Neural cell (in vitro differentiated cells): ENCODE measurements around the gene PAOX. TPM values are rescaled to one million over a fixed set of nuclear protein-coding genes. Genes with fewer than 3 reads are reported as not detected.

Source experiments
- H2AFZ ChIP-seq: fragments of 200-600, 300-800 bp; sonication (generic), shearing (Covaris generic); 2 replicates; pipeline ENCODE4 v1.6.0; 2014; ENCODE audit warnings: low read depth, mild to moderate bottlenecking, antibody characterized with exemption, low read length, moderate library complexity
- H3F3A ChIP-seq: fragments of 200-600 bp; shearing (Covaris generic); 2 replicates; pipeline ENCODE4 v1.6.1; 2016; ENCODE audit warnings: mild to moderate bottlenecking, moderate library complexity, mixed read lengths, antibody characterized with exemption, low read length; ENCODE audit not compliant: insufficient read depth, poor library complexity, severe bottlenecking
- H3K27ac ChIP-seq: fragments of 200-600, 300-800 bp; sonication (generic), shearing (Covaris generic); 2 replicates; pipeline ENCODE4 v1.5.1; 2014; ENCODE audit warnings: mild to moderate bottlenecking, low read length, moderate library complexity
- H3K27me3 ChIP-seq: fragments of 300-800, 200-600 bp; sonication (generic), shearing (Covaris generic); 2 replicates; pipeline ENCODE4 v1.6.0; 2014; ENCODE audit warnings: mild to moderate bottlenecking, low read depth, low read length, moderate library complexity; ENCODE audit not compliant: insufficient read depth
- H3K36me3 ChIP-seq: fragments of 300-800, 200-600 bp; sonication (generic), shearing (Covaris generic); 2 replicates; pipeline ENCODE4 v1.5.1; 2014; ENCODE audit warnings: mild to moderate bottlenecking, antibody characterized with exemption, low read length, moderate library complexity; ENCODE audit not compliant: insufficient read depth
- H3K4me2 ChIP-seq: fragments of 300-800, 200-600 bp; sonication (generic), shearing (Covaris generic); 2 replicates; pipeline ENCODE4 v1.6.0; 2014; ENCODE audit warnings: mild to moderate bottlenecking, low read length
- H3K4me3 ChIP-seq: fragments of 300-800, 200-600 bp; sonication (generic), shearing (Covaris generic); 2 replicates; pipeline ENCODE4 v1.5.1; 2014; ENCODE audit warnings: mild to moderate bottlenecking, low read length, moderate library complexity
- H3K79me2 ChIP-seq: fragments of 200-600 bp; shearing (Covaris generic); replicated peaks from 2 replicates; pipeline ENCODE4 v1.6.0; 2014; ENCODE audit warnings: mild to moderate bottlenecking, low read length, moderate library complexity; ENCODE audit not compliant: insufficient read depth
- H3K9ac ChIP-seq: fragments of 300-800, 200-600 bp; sonication (generic), shearing (Covaris generic); 2 replicates; pipeline ENCODE4 v1.6.1; 2016; ENCODE audit warnings: mild to moderate bottlenecking, low read length, mixed read lengths
- H3K9me2 ChIP-seq: fragments of 200-600 bp; shearing (Covaris generic); 2 replicates; pipeline ENCODE4 v1.6.1; 2016; ENCODE audit warnings: mild to moderate bottlenecking, low read length, mixed read lengths; ENCODE audit not compliant: insufficient read depth
- H3K9me3 ChIP-seq: fragments of 200-600, 300-800 bp; sonication (generic), shearing (Covaris generic); 2 replicates; pipeline ENCODE4 v1.6.1; 2016; ENCODE audit warnings: mild to moderate bottlenecking, mixed run types, low read length, moderate library complexity, mixed read lengths
- H4K20me1 ChIP-seq: fragments of 200-600 bp; shearing (Covaris generic); 2 replicates; pipeline ENCODE4 v1.6.1; 2016; ENCODE audit warnings: mild to moderate bottlenecking, mixed run types; ENCODE audit not compliant: insufficient read depth
- EP300 ChIP-seq: fragments of 450-650 bp; conservative IDR thresholded peaks from 2 replicates; pipeline ENCODE4 v1.6.1; 2014; ENCODE audit warnings: antibody characterized with exemption, mild to moderate bottlenecking, moderate library complexity; ENCODE audit not compliant: poor library complexity, severe bottlenecking
- EZH2 ChIP-seq: fragments of 200-600, 300-800 bp; shearing (Covaris generic), sonication (generic); IDR thresholded peaks from 2 replicates; pipeline ENCODE4 v1.6.1; 2014; ENCODE audit warnings: antibody characterized with exemption, low read length, borderline replicate concordance, mild to moderate bottlenecking; ENCODE audit not compliant: insufficient read depth, poor library complexity, severe bottlenecking
- MXI1 ChIP-seq: fragments of 450-650 bp; conservative IDR thresholded peaks from 2 replicates; pipeline ENCODE4 v1.6.1; 2014; ENCODE audit warnings: antibody characterized with exemption, mild to moderate bottlenecking; ENCODE audit not compliant: poor library complexity, severe bottlenecking
- POLR2AphosphoS5 ChIP-seq: IDR thresholded peaks from 2 replicates; pipeline ENCODE4 v1.6.1; 2012
- RAD21 ChIP-seq: fragments of 450-650 bp; conservative IDR thresholded peaks from 2 replicates; pipeline ENCODE4 v1.6.1; 2014; ENCODE audit warnings: antibody characterized with exemption, mild to moderate bottlenecking, moderate library complexity
- SMC3 ChIP-seq: fragments of 450-650 bp; conservative IDR thresholded peaks from 2 replicates; pipeline ENCODE4 v1.6.1; 2014; ENCODE audit warnings: antibody characterized with exemption, mild to moderate bottlenecking, moderate library complexity; ENCODE audit not compliant: poor library complexity
- TAF1 ChIP-seq: IDR thresholded peaks from 2 replicates; pipeline ENCODE4 v1.6.1; 2012; ENCODE audit warnings: low read depth
- polyA minus RNA-seq: library from RNA; depleted of rRNA, polyadenylated mRNA; stranded (reverse); fragments of >200 nt; gene quantifications from 2 replicates; pipeline ENCODE4 v1.2.3, GENCODE V29; 2014
- polyA plus RNA-seq: library from polyadenylated mRNA; depleted of rRNA; stranded (reverse); fragments of >200 nt; gene quantifications from 2 replicates; pipeline ENCODE4 v1.2.3, GENCODE V29; 2014
- TF ChIP-seq, protein P1 (sequence below): fragments of 450-650 bp; IDR thresholded peaks from 2 replicates; pipeline ENCODE4 v1.5.1; 2014; ENCODE audit warnings: antibody characterized with exemption, mild to moderate bottlenecking, moderate library complexity; ENCODE audit not compliant: poor library complexity, severe bottlenecking
- TF ChIP-seq, protein P2 (sequence below): IDR thresholded peaks from 2 replicates; pipeline ENCODE4 v1.6.1; 2012; ENCODE audit warnings: borderline replicate concordance

The PAOX gene
- polyA plus RNA-seq (2.2 and 3.0 TPM in 2 replicates), polyA minus RNA-seq (3.5 and 3.9 TPM in 2 replicates)

DNA sequence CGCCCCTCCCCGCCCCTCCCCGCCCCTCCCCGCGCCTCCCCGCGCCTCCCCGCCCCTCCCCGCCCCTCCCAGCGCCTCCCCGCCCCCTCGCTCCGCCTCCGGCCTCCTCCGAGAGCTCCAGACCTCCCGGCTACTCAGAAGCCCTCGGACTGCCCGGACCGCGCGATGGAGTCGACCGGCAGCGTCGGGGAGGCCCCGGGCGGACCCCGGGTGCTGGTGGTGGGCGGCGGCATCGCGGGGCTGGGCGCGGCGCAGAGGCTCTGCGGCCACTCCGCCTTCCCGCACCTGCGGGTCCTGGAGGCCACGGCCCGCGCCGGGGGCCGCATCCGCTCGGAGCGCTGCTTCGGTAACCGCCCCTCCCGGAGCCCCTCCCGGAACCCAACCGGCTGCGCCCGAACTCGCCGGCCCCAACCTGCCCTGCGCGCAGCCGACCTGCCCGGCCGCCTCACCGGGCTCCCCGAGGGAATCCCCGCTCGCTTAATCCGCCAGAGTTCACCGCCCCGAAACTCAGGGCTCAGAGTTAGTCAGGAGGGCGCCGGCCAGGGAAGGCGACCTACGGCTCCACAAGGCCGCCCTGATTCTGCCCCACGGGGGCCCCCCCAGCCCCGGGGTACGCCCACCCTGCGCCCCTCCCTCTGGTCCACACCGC lies at the start of gene PAOX:
PAOX (plus strand) TSS at position 111 of the 649 bp plus-strand sequence; CDS start at position 166, 55 bp downstream.
- Histone ChIP-seq H3K9ac (peak within 1 kb of the TSS; percentile 62), H3K79me2 (no peaks in the 10 kb centered on the region), H3F3A (no peaks in the 10 kb centered on the region), H3K4me3 (peak within 1 kb of the TSS; percentile 92), H3K27ac (no peak within 1 kb of the TSS), H3K27me3 (peaks cover 9% of the 10 kb centered on the region), H3K9me3 (no peaks in the 10 kb centered on the region), H3K4me2 (peak within 1 kb of the TSS; percentile 58), H4K20me1 (no peaks in the 10 kb centered on the region), H2AFZ (peak within 1 kb of the TSS; percentile 45), H3K9me2 (no peaks in the 10 kb centered on the region), H3K36me3 (no peaks in the 10 kb centered on the region)
- TF ChIP-seq, protein P1, sequence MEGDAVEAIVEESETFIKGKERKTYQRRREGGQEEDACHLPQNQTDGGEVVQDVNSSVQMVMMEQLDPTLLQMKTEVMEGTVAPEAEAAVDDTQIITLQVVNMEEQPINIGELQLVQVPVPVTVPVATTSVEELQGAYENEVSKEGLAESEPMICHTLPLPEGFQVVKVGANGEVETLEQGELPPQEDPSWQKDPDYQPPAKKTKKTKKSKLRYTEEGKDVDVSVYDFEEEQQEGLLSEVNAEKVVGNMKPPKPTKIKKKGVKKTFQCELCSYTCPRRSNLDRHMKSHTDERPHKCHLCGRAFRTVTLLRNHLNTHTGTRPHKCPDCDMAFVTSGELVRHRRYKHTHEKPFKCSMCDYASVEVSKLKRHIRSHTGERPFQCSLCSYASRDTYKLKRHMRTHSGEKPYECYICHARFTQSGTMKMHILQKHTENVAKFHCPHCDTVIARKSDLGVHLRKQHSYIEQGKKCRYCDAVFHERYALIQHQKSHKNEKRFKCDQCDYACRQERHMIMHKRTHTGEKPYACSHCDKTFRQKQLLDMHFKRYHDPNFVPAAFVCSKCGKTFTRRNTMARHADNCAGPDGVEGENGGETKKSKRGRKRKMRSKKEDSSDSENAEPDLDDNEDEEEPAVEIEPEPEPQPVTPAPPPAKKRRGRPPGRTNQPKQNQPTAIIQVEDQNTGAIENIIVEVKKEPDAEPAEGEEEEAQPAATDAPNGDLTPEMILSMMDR = no peak
- TF ChIP-seq, protein P2, sequence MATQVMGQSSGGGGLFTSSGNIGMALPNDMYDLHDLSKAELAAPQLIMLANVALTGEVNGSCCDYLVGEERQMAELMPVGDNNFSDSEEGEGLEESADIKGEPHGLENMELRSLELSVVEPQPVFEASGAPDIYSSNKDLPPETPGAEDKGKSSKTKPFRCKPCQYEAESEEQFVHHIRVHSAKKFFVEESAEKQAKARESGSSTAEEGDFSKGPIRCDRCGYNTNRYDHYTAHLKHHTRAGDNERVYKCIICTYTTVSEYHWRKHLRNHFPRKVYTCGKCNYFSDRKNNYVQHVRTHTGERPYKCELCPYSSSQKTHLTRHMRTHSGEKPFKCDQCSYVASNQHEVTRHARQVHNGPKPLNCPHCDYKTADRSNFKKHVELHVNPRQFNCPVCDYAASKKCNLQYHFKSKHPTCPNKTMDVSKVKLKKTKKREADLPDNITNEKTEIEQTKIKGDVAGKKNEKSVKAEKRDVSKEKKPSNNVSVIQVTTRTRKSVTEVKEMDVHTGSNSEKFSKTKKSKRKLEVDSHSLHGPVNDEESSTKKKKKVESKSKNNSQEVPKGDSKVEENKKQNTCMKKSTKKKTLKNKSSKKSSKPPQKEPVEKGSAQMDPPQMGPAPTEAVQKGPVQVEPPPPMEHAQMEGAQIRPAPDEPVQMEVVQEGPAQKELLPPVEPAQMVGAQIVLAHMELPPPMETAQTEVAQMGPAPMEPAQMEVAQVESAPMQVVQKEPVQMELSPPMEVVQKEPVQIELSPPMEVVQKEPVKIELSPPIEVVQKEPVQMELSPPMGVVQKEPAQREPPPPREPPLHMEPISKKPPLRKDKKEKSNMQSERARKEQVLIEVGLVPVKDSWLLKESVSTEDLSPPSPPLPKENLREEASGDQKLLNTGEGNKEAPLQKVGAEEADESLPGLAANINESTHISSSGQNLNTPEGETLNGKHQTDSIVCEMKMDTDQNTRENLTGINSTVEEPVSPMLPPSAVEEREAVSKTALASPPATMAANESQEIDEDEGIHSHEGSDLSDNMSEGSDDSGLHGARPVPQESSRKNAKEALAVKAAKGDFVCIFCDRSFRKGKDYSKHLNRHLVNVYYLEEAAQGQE = no peak
- TF ChIP-seq TAF1 = no peak
- no peak for TF ChIP-seq MXI1
- no peak for TF ChIP-seq RAD21
- no peak for TF ChIP-seq EP300
- TF ChIP-seq POLR2AphosphoS5 = no peak
- TF ChIP-seq EZH2 = no peak
- no peak for TF ChIP-seq SMC3

- H3K4me3 ChIP-seq = no peak overlapping the region
- peak overlapping the region; percentile 26 for H3K9ac ChIP-seq
- no peak overlapping the region for H2AFZ ChIP-seq
- H3K36me3 ChIP-seq = no peaks in the 10 kb centered on the region
- H3F3A ChIP-seq = no peaks in the 10 kb centered on the region
- H3K9me3 ChIP-seq = peaks cover 2% of the 10 kb centered on the region
- H3K27me3 ChIP-seq = peaks cover 28% of the 10 kb centered on the region
- no peaks in the 10 kb centered on the region for H3K9me2 ChIP-seq
- no peaks in the 10 kb centered on the region for H3K79me2 ChIP-seq
- H3K4me2 ChIP-seq = no peak overlapping the region
- TF ChIP-seq SMC3 (peak; percentile 88), MXI1 (no peak), RAD21 (peak; percentile 84), EZH2 (no peak), EP300 (no peak)
- TF ChIP-seq, protein P1 = peak; percentile 93
- TF ChIP-seq, protein P2 = no peak
- no peak overlapping the region for H3K27ac ChIP-seq
- H4K20me1 ChIP-seq = no peaks in the 10 kb centered on the region
These were observed 49.4 kb upstream of the PAOX start for GRCh38 chr10:133329491-133330202.
